HUES64 (cell line): ENCODE results near the gene SPINT3.
"Not testable (repeated sequence)": the region's sequence is repeated elsewhere in the genome, so short reads cannot be mapped to it uniquely, and the experiment has no call there.

Experiments used
- H3K27ac ChIP-seq: 2 replicates; pipeline ENCODE4 v1.7.0; 2013; ENCODE audit warnings: low read depth, low read length, inconsistent platforms
- H3K27me3 ChIP-seq: 2 replicates; pipeline ENCODE4 v1.6.1; 2013; ENCODE audit warnings: mild to moderate bottlenecking, low read length; ENCODE audit not compliant: insufficient read depth
- H3K36me3 ChIP-seq: 2 replicates; pipeline ENCODE4 v1.6.1; 2013; ENCODE audit warnings: mild to moderate bottlenecking, low read length; ENCODE audit not compliant: insufficient read depth
- H3K4me1 ChIP-seq: 2 replicates; pipeline ENCODE4 v1.6.1; 2013; ENCODE audit warnings: mild to moderate bottlenecking, low read length, moderate library complexity; ENCODE audit not compliant: insufficient read depth
- H3K4me3 ChIP-seq: 2 replicates; pipeline ENCODE4 v1.5.1; 2013; ENCODE audit warnings: mild to moderate bottlenecking, low read length, moderate library complexity
- H3K9ac ChIP-seq: 2 replicates; pipeline ENCODE4 v1.6.1; 2013; ENCODE audit warnings: mild to moderate bottlenecking, low read depth, low read length
- H3K9me3 ChIP-seq: 2 replicates; pipeline ENCODE4 v1.6.1; 2013; ENCODE audit warnings: low read depth, low read length; ENCODE audit not compliant: insufficient read depth
- WGBS: fragments of 150-250, 120-280 bp; methylation state at CpG from one replicate; pipeline ENCODE4 v1.1.7; 2013; ENCODE audit warnings: missing lambda C conversion rate; 5-methylcytosine and 5-hydroxymethylcytosine counted together

The SPINT3 gene

GRCh38 chr20:45501600-45501999 lies 13.8 kb downstream of the SPINT3 start:
- WGBS, result 87% methylated on average over 1 of the region's 1 CpG
- H3K27me3 ChIP-seq, result no peaks in the 10 kb centered on the region
- H3K27ac ChIP-seq, result no peak overlapping the region

GRCh38 chr20:45500022-45500421 lies 15.4 kb downstream of the SPINT3 start:
- peaks cover 8% of the 10 kb centered on the region; the same call in 1 of the 2 replicates for H3K4me1 ChIP-seq
- H3K27me3 ChIP-seq, result no peaks in the 10 kb centered on the region
- H3K4me3 ChIP-seq, result no peak overlapping the region
- no peaks in the 10 kb centered on the region for H3K36me3 ChIP-seq
- H3K27ac ChIP-seq, result no peak overlapping the region
- H3K9me3 ChIP-seq, result no peaks in the 10 kb centered on the region
- H3K9ac ChIP-seq, result no peak overlapping the region
- 85% methylated on average over 6 of the region's 6 CpGs for WGBS

More at GRCh38 chr20:45501600-45501999, 13.8 kb downstream of the SPINT3 start:
- H3K36me3 ChIP-seq, result no peaks in the 10 kb centered on the region
- peaks cover 8% of the 10 kb centered on the region; the same call in 1 of the 2 replicates for H3K4me1 ChIP-seq
- no peaks in the 10 kb centered on the region for H3K9me3 ChIP-seq
- no peak overlapping the region for H3K9ac ChIP-seq
- no peak overlapping the region for H3K4me3 ChIP-seq

DNA sequence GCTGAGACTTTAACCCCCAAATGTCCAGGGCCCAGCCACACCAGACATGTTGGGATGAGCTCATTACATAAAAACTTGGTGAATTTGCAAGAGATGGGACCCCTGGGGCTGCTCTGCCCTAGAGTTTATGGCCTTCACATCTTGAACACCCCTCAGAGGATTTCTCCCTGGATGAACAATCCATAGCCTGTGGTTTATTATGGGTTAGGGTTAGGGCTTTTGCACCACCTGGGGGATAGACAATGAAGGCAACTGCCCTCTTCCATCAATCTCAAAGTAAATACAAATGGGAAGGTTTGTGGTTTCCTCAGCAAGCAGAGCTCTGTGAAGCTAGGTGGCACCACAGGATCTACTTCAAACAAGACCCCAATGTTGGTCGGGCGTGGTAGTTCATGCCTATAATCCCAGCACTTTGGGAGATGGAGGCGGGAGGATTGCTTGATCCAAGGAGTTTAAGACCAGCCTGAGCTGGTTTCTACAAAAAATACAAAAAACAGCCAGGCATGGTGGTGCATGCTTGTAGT lies 17.4 kb downstream of the SPINT3 start:
- Histone ChIP-seq H3K36me3 (no peaks in the 10 kb centered on the region), H3K9me3 (no peaks in the 10 kb centered on the region), H3K27ac (no peak overlapping the region), H3K9ac (no peak overlapping the region), H3K4me3 (no peak overlapping the region), H3K4me1 (peaks cover 8% of the 10 kb centered on the region; the same call in 1 of the 2 replicates), H3K27me3 (no peaks in the 10 kb centered on the region)
- WGBS, result 67% methylated on average over 3 of the region's 3 CpGs

DNA sequence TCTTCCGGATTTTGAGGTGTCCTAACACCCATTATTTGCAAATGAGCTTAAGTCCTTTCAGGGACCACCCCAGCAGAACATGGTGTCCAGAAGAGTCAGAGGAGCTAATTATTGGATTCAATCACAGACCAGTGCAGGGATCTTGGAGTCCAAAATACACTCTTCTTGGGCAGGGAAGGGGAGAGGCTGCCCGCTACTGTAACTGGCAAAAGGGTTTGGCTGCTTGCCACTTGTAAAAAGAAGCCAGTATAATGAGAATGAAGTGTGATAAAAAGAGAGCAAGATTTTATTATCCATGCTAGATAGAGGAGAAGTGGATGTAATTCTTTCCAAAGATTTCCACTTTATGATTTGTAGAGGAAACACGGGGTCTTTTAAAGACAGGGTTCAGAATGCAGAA lies 19.3 kb downstream of the SPINT3 start:
- WGBS, result 91% methylated on average over 3 of the region's 3 CpGs
- no peak overlapping the region for H3K4me3 ChIP-seq
- no peak overlapping the region for H3K27ac ChIP-seq
- no peaks in the 10 kb centered on the region for H3K27me3 ChIP-seq
- H3K9ac ChIP-seq, result no peak overlapping the region
- peaks cover 8% of the 10 kb centered on the region; the same call in 1 of the 2 replicates for H3K4me1 ChIP-seq
- H3K36me3 ChIP-seq, result no peaks in the 10 kb centered on the region
- H3K9me3 ChIP-seq, result no peaks in the 10 kb centered on the region

DNA sequence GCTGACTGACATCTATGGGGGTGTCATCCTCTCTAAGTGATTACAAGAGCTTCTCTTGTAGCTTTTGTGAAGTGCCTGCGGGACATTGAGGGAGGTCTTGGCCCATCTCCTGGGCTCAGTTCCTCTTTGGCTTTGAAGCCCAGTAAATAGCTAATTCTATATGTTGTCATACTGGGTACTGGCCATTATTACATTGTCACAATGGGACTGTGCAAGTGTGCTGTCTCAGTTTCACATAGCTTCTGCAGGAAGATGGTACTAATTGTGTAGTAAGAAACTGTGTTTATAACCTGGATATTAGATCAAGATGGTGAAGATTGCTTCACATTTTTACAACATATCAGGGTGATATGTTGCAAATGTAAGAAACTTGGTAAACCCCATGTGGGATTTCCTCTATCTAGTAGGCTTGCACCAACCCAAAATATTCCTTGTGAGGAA lies 19.9 kb downstream of the SPINT3 start:
- Histone ChIP-seq H3K27ac (no peak overlapping the region), H3K9me3 (no peaks in the 10 kb centered on the region), H3K4me1 (peaks cover 8% of the 10 kb centered on the region; the same call in 1 of the 2 replicates), H3K4me3 (no peak overlapping the region), H3K27me3 (no peaks in the 10 kb centered on the region), H3K36me3 (no peaks in the 10 kb centered on the region), H3K9ac (no peak overlapping the region)
- WGBS, result 100% methylated on average over 1 of the region's 1 CpG

DNA sequence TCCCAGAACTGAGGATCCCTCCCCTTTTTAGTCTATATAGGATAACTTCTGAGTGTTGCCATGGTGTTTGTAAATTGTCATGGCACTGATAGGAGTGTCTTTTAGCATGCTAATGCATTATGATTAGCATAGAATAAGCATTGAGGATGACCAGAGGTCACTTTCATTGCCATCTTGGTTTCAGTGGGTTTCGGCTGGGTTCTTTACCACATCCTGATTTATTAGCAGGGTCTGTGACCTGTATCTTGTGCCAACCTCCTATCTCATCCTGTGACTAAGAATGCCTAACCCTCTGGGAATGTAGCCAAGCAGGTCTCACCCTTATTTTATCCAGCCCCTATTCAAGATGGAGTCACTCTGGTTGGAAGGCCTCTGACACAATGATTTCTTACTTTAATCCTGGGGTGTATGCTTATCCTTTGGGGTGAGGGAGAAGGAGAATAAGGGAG lies 26.3 kb downstream of the SPINT3 start:
- 91% methylated on average over 1 of the region's 1 CpG for WGBS
- H3K4me1 ChIP-seq, result peaks cover 19% of the 10 kb centered on the region

DNA sequence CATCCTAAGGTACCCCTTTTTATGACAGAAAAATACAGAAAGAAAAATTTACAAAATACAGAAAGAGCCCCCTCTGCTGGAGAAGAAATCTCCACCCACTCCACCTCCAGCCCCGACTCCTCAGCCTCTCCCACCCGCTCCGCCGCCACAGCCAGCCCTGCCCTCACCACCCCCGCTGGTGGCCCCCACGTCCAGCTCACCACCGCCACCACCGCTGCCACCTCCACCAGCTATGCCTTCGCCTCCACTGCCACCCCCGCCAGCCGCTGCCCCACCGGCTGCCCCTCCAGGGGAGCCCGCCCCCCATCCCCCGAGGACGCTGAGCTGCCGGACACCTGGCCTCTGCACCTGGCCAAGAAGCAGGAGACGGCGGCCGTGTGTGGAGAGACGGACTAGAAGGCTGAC lies 28.2 kb downstream of the SPINT3 start:
- Histone ChIP-seq H3K4me3 (peak overlapping the region; percentile 18; the same call in 1 of the 2 replicates), H3K27ac (no peak overlapping the region), H3K9ac (no peak overlapping the region), H3K9me3 (no peaks in the 10 kb centered on the region), H3K36me3 (no peaks in the 10 kb centered on the region), H3K27me3 (no peaks in the 10 kb centered on the region), H3K4me1 (peaks cover 20% of the 10 kb centered on the region)
- WGBS, result 73% methylated on average over 20 of the region's 20 CpGs

More for the DNA sequence above, 26.3 kb downstream of the SPINT3 start:
- no peaks in the 10 kb centered on the region for H3K36me3 ChIP-seq
- H3K9ac ChIP-seq, result no peak overlapping the region
- H3K27me3 ChIP-seq, result no peaks in the 10 kb centered on the region
- no peak overlapping the region for H3K27ac ChIP-seq
- no peaks in the 10 kb centered on the region for H3K9me3 ChIP-seq
- H3K4me3 ChIP-seq, result no peak overlapping the region

- 94% methylated on average over 4 of the region's 4 CpGs for WGBS
- H3K27ac ChIP-seq, result no peak overlapping the region
- no peak overlapping the region for H3K9ac ChIP-seq
- H3K9me3 ChIP-seq, result no peaks in the 10 kb centered on the region
- no peaks in the 10 kb centered on the region for H3K27me3 ChIP-seq
- peaks cover 20% of the 10 kb centered on the region for H3K4me1 ChIP-seq
- 0 out of 2 replicates have a peak, but pooled peaks cover 7% of the 10 kb centered on the region for H3K36me3 ChIP-seq
- H3K4me3 ChIP-seq, result no peak overlapping the region
Measured at GRCh38 chr20:45485388-45485787, 30.0 kb downstream of the SPINT3 start.

GRCh38 chr20:45484676-45485075 lies 30.7 kb downstream of the SPINT3 start:
- Histone ChIP-seq H3K27me3 (no peaks in the 10 kb centered on the region), H3K9ac (no peak overlapping the region), H3K9me3 (no peaks in the 10 kb centered on the region), H3K36me3 (peaks cover 10% of the 10 kb centered on the region; the same call in 1 of the 2 replicates), H3K27ac (no peak overlapping the region), H3K4me3 (no peak overlapping the region), H3K4me1 (peaks cover 20% of the 10 kb centered on the region)
- WGBS, result 63% methylated on average over 6 of the region's 6 CpGs

- peaks cover 8% of the 10 kb centered on the region for H3K4me1 ChIP-seq
- no peaks in the 10 kb centered on the region for H3K9me3 ChIP-seq
- H3K9ac ChIP-seq, result no peak overlapping the region
- 95% methylated on average over 7 of the region's 7 CpGs for WGBS
- peaks cover 10% of the 10 kb centered on the region for H3K36me3 ChIP-seq
- H3K27me3 ChIP-seq, result no peaks in the 10 kb centered on the region
- no peak overlapping the region for H3K4me3 ChIP-seq
- H3K27ac ChIP-seq, result no peak overlapping the region
Measured at GRCh38 chr20:45479822-45480221, 35.6 kb downstream of the SPINT3 start.

- H3K4me3 ChIP-seq, H3K4me1 ChIP-seq, H3K9me3 ChIP-seq, H3K27ac ChIP-seq, H3K9ac ChIP-seq, H3K27me3 ChIP-seq: not testable (repeated sequence)
- peaks cover 10% of the 10 kb centered on the region for H3K36me3 ChIP-seq
- 87% methylated on average over 7 of the region's 7 CpGs for WGBS
Measured at GRCh38 chr20:45477530-45478148, 37.8 kb downstream of the SPINT3 start.
